ENCODE results near the gene RSKR.
"Not testable (repeated sequence)": the region's sequence is repeated elsewhere in the genome, so short reads cannot be mapped to it uniquely, and the experiment has no call there.

RSKR gene

GRCh38 chr17:28576758-28577465 lies 37.1 kb downstream of the RSKR start, which contains the start of gene ALDOC:
ALDOC (minus strand) TSS chr17:28576895; CDS start chr17:28575532, 1,363 bp downstream.
- DNase-seq, result peak; percentile 97

DNA sequence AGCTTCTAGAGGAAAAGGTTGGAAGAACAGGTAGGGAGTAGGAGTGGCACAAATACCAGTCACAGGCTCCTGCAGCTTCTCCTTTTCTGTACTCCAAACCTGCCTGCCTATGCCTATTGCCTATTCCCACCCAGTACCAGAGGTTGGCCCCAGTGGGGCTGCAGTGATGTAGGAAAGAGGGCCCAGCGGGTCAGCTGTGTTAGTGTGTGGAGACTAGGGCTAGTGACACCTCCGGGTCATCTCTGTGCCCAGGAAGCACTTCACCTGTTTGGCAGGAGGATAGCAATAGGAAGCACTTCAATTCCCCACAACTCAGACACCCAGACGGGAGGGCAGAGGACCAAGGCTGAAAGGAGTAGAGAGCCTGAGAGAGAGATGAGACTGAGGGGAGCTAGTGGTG lies 38.0 kb downstream of the RSKR start:
- not testable (repeated sequence) for DNase-seq

- DNase-seq, result no peak
Measured at GRCh38 chr17:28575126-28575795, 38.7 kb downstream of the RSKR start.

DNA sequence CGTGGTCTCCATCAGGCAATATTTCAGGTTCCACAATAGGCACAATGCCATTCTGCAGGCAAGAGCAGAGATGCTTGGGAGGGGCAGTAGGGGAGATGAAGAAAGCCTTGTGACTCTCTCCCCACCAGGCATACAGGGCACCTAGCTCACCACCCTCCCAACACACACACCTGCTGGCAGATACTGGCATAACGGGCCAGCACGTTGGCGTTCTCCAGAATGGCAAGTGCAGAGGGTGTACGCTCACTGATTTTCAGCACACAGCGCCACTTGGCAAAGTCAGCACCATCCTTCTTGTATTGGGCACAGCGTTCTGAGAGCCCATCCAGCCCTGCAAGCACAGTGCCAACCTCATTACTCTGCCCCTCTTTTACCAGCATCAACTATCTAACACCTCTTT lies 39.5 kb downstream of the RSKR start:
- DNase-seq, result no peak

GRCh38 chr17:28573966-28574480 lies 40.0 kb downstream of the RSKR start:
- DNase-seq, result no peak

DNA sequence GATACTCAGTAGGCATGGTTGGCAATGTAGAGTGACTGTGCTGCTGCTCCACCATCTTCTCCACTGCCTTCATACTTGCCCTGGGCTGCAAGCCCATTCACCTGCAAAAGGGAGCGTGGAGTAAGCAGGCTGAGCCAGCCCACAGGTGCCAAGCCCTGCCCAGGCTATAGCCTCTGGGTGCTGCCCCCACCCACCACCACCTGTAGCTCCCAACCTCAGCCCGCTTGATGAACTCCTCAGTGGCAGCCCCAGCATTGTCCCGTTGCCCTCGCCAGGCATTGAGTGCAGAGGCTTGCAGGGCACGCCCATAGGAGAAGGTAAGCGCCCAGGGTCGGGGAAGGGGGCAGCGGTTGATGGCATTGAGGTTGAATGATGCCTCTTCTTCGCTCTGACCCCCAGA lies 40.5 kb downstream of the RSKR start:
- DNase-seq, result no peak

DNA sequence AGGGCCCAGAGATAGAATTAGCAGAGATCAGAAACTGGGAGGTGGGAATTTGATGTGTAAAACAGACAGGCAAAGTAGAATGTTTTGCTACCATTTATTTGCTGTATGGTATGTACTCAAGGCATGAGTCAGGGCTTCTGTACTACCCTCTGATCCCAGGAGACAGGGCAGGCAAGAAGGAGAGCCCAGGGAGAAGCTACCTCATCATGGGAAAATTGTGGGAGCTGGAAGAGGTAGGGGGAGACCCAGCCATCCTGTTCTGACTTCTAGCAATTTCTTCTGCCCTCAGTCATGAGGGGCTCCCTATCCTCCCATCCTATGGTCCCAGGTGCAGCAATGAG lies 41.0 kb downstream of the RSKR start:
- no peak for DNase-seq

GRCh38 chr17:28572259-28573039 lies 41.5 kb downstream of the RSKR start:
- DNase-seq, result no peak

DNA sequence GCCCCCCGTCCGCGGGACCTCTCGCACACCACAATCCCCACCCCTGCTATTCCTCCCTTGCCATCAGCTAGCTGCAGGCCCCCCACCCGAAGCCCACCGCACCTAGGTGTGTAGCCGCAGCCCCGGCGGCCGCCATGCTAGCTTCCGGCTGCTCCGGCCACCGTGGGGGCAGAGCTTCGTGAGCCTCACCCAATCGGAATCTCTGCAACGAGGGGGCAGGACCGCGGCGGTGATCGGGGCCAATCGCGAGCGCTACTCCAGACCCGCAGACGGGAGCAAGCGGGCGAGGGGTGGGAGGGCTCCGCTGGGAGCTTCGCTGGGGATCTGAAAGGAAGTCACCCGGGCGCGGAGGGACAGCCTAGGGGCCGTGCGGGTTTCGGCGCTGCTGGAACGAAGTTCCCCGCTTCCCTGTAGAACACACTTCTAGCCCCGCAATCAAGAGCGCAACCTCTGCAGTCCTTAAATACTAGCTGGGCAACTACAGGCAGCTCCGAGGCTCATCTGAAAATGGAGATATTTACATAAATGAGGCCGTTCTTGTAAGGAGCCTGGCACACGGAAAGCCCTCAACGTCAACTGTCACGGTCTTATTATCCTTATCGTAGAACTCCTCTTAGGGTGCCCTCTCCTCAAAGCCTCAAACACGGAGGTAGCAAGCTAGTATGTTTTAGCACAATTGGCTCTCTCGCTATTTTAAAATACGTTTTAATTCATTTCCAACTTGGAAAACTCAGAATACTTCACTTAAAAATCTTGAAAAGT lies 42.4 kb downstream of the RSKR start, which contains the start of gene PIGS:
Gene PIGS, minus strand, starts transcription at position 164 of the 762 bp plus-strand sequence. Its CDS starts 28 bp downstream, at position 136.
- peak; percentile 86 for DNase-seq

DNA sequence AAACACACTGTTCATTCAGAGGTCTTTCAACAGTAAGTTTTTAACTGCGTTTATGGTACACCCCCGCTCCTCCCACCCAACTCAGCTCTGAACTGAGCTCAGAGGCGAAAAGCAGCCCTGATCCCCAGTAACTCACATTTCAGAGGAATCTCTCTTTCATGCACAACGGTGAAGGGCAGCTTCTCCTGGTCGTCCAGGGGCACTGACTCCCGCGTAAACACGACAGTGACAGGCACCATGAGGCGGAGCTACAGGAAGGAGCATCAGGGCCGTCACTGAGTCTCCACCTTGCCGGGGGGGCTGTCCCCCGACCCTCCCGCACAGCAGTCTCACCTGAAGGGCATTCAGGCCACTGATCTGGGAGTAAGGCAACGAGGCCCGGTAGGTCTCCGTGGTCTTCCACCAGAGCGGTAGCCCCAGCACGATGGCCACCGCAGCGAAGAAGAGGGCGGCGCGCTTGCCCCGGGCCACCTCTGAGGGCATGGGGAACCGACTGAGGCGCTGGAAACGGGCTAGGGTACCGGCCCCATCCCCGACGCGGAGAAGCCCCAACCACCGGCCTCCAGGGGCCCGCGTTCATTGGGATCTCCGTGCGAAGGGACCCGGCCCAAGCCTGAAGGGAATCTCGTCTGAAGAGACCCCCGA lies 43.1 kb downstream of the RSKR start:
- DNase-seq, result peak; percentile 32

DNA sequence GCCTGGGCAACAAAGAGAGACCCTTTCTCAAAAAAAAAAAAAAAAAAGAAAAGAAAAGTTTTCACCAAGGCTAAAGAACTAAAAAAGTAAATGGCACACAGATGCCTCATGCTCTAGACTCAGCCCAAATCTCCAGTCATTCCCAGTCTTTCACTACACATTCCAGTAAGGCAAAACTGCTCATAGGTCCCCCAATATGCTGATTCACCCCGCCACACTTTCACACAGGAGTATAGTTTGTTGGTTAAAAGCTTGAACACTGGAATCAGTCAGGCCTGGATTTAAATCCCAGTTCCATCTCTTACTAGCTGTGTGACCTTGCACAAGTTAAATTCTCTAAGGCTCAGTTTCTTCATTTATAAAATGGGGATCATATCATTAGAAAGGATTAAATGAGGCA lies 44.5 kb downstream of the RSKR start:
- DNase-seq, result no peak

GRCh38 chr17:28567604-28568003 lies 46.4 kb downstream of the RSKR start:
- no peak for DNase-seq

GRCh38 chr17:28563475-28563874 lies 50.5 kb downstream of the RSKR start:
- DNase-seq, result no peak

Data from activated effector memory CD4-positive, alpha-beta T cell treated with Interleukin-2 at 50 U/mL for 16 hours (primary cell).